GM12878 (cell line): Measurements from ENCODE around the gene LEP. TPM values are rescaled to one million over a fixed set of nuclear protein-coding genes. Genes with fewer than 3 reads are reported as not detected.
A peak's percentile ranks its signal among the peaks of the same experiment; 100 is the strongest.

Experiments used
- ATAC-seq: fragments of 200-7000 bp; cut with Tn5 transposase; 3 replicates; pipeline ENCODE4 v1.9.1; 2020; ENCODE audit warnings: mild to moderate bottlenecking, moderate library complexity
- BruUV-seq: library from RNA; stranded (reverse); fragments of 400-500 nt; replicated peaks from 2 replicates; lab custom pipeline; 2021; lab: Mats Ljungman, UMichigan
- CTCF ChIA-PET: fragments of 300-600 bp; sonication (Branson Sonifier 250); formaldehyde crosslinking; extraction: SDS; loops from one replicate; lab custom pipeline; 2021; ENCODE audit warnings: inconsistent platforms; lab: Yijun Ruan, JAX
- POLR2A ChIA-PET: fragments of 350-600 bp; formaldehyde crosslinking; extraction: SDS; loops from one replicate; lab custom pipeline; 2021; ENCODE audit warnings: inconsistent platforms; lab: Charles Lee
- RAD21 ChIA-PET: fragments of 300-600 bp; sonication (Branson Sonifier 250); formaldehyde crosslinking; loops from one replicate; lab custom pipeline; 2023; ENCODE audit warnings: antibody characterized with exemption; ENCODE audit not compliant: unreplicated experiment; lab: Charles Lee
- SMC1A ChIA-PET: fragments of 300-600 bp; sonication (Branson Sonifier 250); formaldehyde crosslinking; loops from one replicate; lab custom pipeline; 2023; ENCODE audit not compliant: unreplicated experiment, uncharacterized antibody; lab: Charles Lee
- DNase-seq: peaks from one replicate; pipeline ENCODE4 v3.0.0-alpha.2; 2011; ENCODE audit warnings: low read depth, low spot score
- FAIRE-seq: peaks from 3 replicates; lab custom pipeline; 2011; peaks lifted over from hg19 to GRCh38; lab: Jason Lieb, UNC
- H2AFZ ChIP-seq: 2 replicates; pipeline ENCODE4 v1.6.0; 2011; ENCODE audit warnings: low read depth, low read length, control low read depth; ENCODE audit not compliant: control insufficient read depth
- H3K27ac ChIP-seq: 2 replicates; pipeline ENCODE4 v1.5.1; 2011; ENCODE audit warnings: control low read depth; ENCODE audit not compliant: control insufficient read depth, insufficient read depth
- H3K27me3 ChIP-seq, 2 experiments: replicated peaks in 1 of 2; 2 replicates each; pipeline versions ENCODE4 v1.6.0 to v1.6.1; 2011; ENCODE audit warnings: low read length in 1 of 2; ENCODE audit not compliant: control insufficient read depth in 2 of 2, insufficient read depth in 2 of 2
- H3K36me3 ChIP-seq, 2 experiments: 2 replicates each; pipeline ENCODE4 v1.5.1; 2011; ENCODE audit warnings: low read length in 1 of 2; ENCODE audit not compliant: control insufficient read depth in 2 of 2, insufficient read depth in 2 of 2
- H3K4me1 ChIP-seq: 2 replicates; pipeline ENCODE4 v1.6.1; 2011; ENCODE audit warnings: mild to moderate bottlenecking, low read length, moderate library complexity, mixed read lengths; ENCODE audit not compliant: control insufficient read depth, insufficient read depth
- H3K4me2 ChIP-seq: 2 replicates; pipeline ENCODE4 v1.6.0; 2011; ENCODE audit warnings: control low read depth; ENCODE audit not compliant: control insufficient read depth, insufficient read depth
- H3K4me3 ChIP-seq: fragments of 200-600 bp; sonication (generic); 2 replicates; pipeline ENCODE4 v1.5.1; 2016
- H3K79me2 ChIP-seq: 2 replicates; pipeline ENCODE4 v1.6.0; 2011; ENCODE audit warnings: low read length; ENCODE audit not compliant: control insufficient read depth, insufficient read depth
- H3K9ac ChIP-seq: 2 replicates; pipeline ENCODE4 v1.8.0; 2011; ENCODE audit warnings: low read length, control low read depth, mixed read lengths; ENCODE audit not compliant: control insufficient read depth, insufficient read depth
- H3K9me3 ChIP-seq: replicated peaks from 3 replicates; pipeline ENCODE4 v1.5.1; 2011; ENCODE audit warnings: mild to moderate bottlenecking, low read length; ENCODE audit not compliant: control insufficient read depth, insufficient read depth
- H4K20me1 ChIP-seq: 2 replicates; pipeline ENCODE4 v1.6.0; 2011; ENCODE audit not compliant: control insufficient read depth, insufficient read depth
- CHD2 ChIP-seq: IDR thresholded peaks from 2 replicates; pipeline ENCODE4 v1.6.1; 2011; ENCODE audit warnings: low read depth, low read length, improper control_type of control experiment, borderline replicate concordance
- EGR1 ChIP-seq, 2 experiments: IDR thresholded peaks; 1 replicate in 1 of 2; 2 replicates in 1 of 2; pipeline ENCODE4 v1.6.1; 2011 to 2012; ENCODE audit warnings: low read depth in 2 of 2, low read length in 2 of 2, borderline replicate concordance in 1 of 2, mild to moderate bottlenecking in 1 of 2, moderate library complexity in 1 of 2
- EP300 ChIP-seq, 2 experiments: fragments of 150-350 bp in 1 of 2; IDR thresholded peaks; 2 replicates each; pipeline ENCODE4 v1.6.1; 2011 to 2012; ENCODE audit warnings: low read depth in 2 of 2, low read length in 2 of 2, borderline replicate concordance in 1 of 2, improper control_type of control experiment in 1 of 2, inconsistent platforms in 1 of 2; ENCODE audit not compliant: control insufficient read depth in 1 of 2
- ESRRA ChIP-seq: IDR thresholded peaks from 2 replicates; pipeline ENCODE4 v1.6.1; 2012; ENCODE audit warnings: mild to moderate bottlenecking, low read length, improper control_type of control experiment
- HDAC2 ChIP-seq: fragments of 200-600 bp; sonication (generic); IDR thresholded peaks from 2 replicates; pipeline ENCODE4 v1.6.1; 2017
- IRF3 ChIP-seq: fragments of 450-650 bp; IDR thresholded peaks from 2 replicates; pipeline ENCODE4 v1.6.1; 2014; ENCODE audit warnings: mild to moderate bottlenecking
- MTA2 ChIP-seq: fragments of 450-650 bp; IDR thresholded peaks from 2 replicates; pipeline ENCODE4 v1.6.1; 2016; ENCODE audit warnings: low read depth, mild to moderate bottlenecking, moderate library complexity
- RBBP5 ChIP-seq: fragments of 200-600 bp; sonication (generic); conservative IDR thresholded peaks from 2 replicates; pipeline ENCODE4 v1.6.1; 2016
- SMC3 ChIP-seq: IDR thresholded peaks from 2 replicates; pipeline ENCODE4 v1.6.1; 2011; ENCODE audit warnings: low read length, improper control_type of control experiment, borderline replicate concordance
- TBL1XR1 ChIP-seq: IDR thresholded peaks from 2 replicates; pipeline ENCODE4 v1.6.1; 2012; ENCODE audit warnings: low read depth, low read length, improper control_type of control experiment
- YY1 ChIP-seq: IDR thresholded peaks from 2 replicates; pipeline ENCODE4 v1.6.1; 2011; ENCODE audit warnings: low read depth, mild to moderate bottlenecking, low read length
- ZNF384 ChIP-seq: IDR thresholded peaks from 2 replicates; pipeline ENCODE4 v1.6.1; 2012; ENCODE audit warnings: low read depth, mild to moderate bottlenecking, low read length, improper control_type of control experiment, borderline replicate concordance
- ZSCAN29 ChIP-seq: fragments of 450-650 bp; IDR thresholded peaks from 2 replicates; pipeline ENCODE4 v1.6.1; 2017; ENCODE audit warnings: mild to moderate bottlenecking, moderate library complexity
- WGBS: methylation state at CpG from one replicate; pipeline ENCODE4 v1.1.6; 2016; ENCODE audit warnings: low lambda C conversion rate; ENCODE audit not compliant: insufficient replicate concordance, insufficient coverage; ENCODE audit errors: missing lambda C conversion rate; 5-methylcytosine and 5-hydroxymethylcytosine counted together
- in situ Hi-C: fragments of 300-500 bp; cut with MboI; formaldehyde crosslinking; loops from 9 replicates; pipeline ENCODE4 v1.14.3; 2018; ENCODE audit warnings: mixed read lengths
- intact Hi-C: fragments of 100-400 bp; cut with micrococcal nuclease; formaldehyde crosslinking; loops from one replicate; pipeline ENCODE4 v1.14.2; 2022; ENCODE audit not compliant: unreplicated experiment
- polyA plus RNA-seq, 11 experiments: library from polyadenylated mRNA; depleted of rRNA in 4 of 11; unstranded in 6 of 11; stranded (reverse) in 5 of 11; fragments of >200 nt; fragmentation: Nextera tagmentation in 4 of 11; fragmentation: Illumina TruSeq in 1 of 11; extraction: Ambion mirVana in 4 of 11; extraction: Trizol in 1 of 11; gene quantifications; 1 replicate in 1 of 11; 2 replicates in 10 of 11; pipeline versions ENCODE4 v1.2.1 to v1.2.3, GENCODE V29; 2011 to 2016; ENCODE audit warnings: inconsistent platforms in 2 of 11, missing spikeins in 2 of 11, low read depth in 1 of 11
- total RNA-seq, 4 experiments: library from RNA; depleted of rRNA in 3 of 4; stranded (reverse); fragments of >200 nt in 3 of 4; fragmentation: Illumina TruSeq in 1 of 4; extraction: Trizol in 1 of 4; gene quantifications; 2 replicates each; pipeline versions ENCODE4 v1.2.1 to v1.2.3, GENCODE V29; 2013 to 2021

LEP gene
- total and polyA plus RNA-seq, 10 of the 15 experiments (the other 5 are each of a cell fraction or from before 2014, with no cell fraction given): not detected

GRCh38 chr7:128234476-128235026 is 6.5 kb upstream of the LEP start (continued):
- no peak for TF ChIP-seq MTA2

DNA sequence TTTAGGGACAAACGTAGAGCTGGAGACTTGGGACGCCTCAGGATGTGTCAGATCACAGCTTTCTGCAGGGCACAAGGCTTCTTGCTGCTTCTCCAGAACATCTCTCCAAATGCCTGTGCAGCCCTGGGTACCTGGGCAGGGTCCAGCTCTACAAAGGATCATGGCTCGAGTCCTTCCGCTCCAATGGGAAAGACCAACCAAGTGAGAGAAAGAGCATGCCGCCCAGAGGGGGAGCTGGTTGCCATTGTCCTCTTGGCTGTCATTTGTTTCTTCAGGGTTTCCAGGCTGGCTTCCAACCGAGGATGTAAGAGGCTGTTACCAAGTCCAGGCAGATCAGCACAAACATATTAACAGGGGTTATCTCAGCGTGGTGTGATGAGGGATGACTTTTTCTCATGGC is 5.6 kb upstream of the LEP start:
- intact Hi-C loops (no loop called here), in situ Hi-C loops (no loop called here)
- Histone ChIP-seq H3K4me2 (no peak overlapping the region), H3K27me3 (no peaks in the 10 kb centered on the region), H3K4me3 (no peak overlapping the region), H4K20me1 (no peaks in the 10 kb centered on the region), H3K9me3 (peaks cover 4% of the 10 kb centered on the region; the same call in 2 of the 3 replicates), H3K4me1 (no peaks in the 10 kb centered on the region), H2AFZ (no peak overlapping the region), H3K79me2 (no peaks in the 10 kb centered on the region), H3K27ac (no peak overlapping the region), H3K9ac (no peak overlapping the region), H3K36me3 (no peaks in the 10 kb centered on the region)
- ChIA-PET CTCF (no interaction called here), SMC1A (interaction anchor here (0.6 kb wide), 1 partner anchor 395 kb away, joined by 5 read pairs; no protein-coding TSS in a partner anchor), POLR2A (no interaction called here), RAD21 (no interaction called here)
- 48% methylated on average over 7 of the region's 7 CpGs for WGBS
- no peak for DNase-seq
- no peak for TF ChIP-seq IRF3
- BruUV-seq: no TSS peak
- no peak for FAIRE-seq
- no peak for ATAC-seq

- ChIA-PET POLR2A (no interaction called here), RAD21 (no interaction called here), CTCF (no interaction called here), SMC1A (interaction anchor here (1.5 kb wide), 1 partner anchor 14 kb away, joined by 3 read pairs; no protein-coding TSS in a partner anchor)
- H3K27me3 ChIP-seq: no peaks in the 10 kb centered on the region
- peaks cover 4% of the 10 kb centered on the region; the same call in 2 of the 3 replicates for H3K9me3 ChIP-seq
- H3K4me3 ChIP-seq: no peak overlapping the region
- no peak overlapping the region for H3K9ac ChIP-seq
- FAIRE-seq (no peak), ATAC-seq (peak; percentile 75), DNase-seq (peak; percentile 28)
- H3K4me2 ChIP-seq: no peak overlapping the region
- in situ Hi-C loops: no loop called here
- H2AFZ ChIP-seq: peak overlapping the region; percentile 6; the same call in 1 of the 2 replicates
- no peaks in the 10 kb centered on the region for H3K4me1 ChIP-seq
- BruUV-seq: no TSS peak
- no peaks in the 10 kb centered on the region for H4K20me1 ChIP-seq
- no peak overlapping the region for H3K27ac ChIP-seq
- 50% methylated on average over 1 of the region's 1 CpG for WGBS
- H3K79me2 ChIP-seq: no peaks in the 10 kb centered on the region
- intact Hi-C loops: no loop called here
- no peaks in the 10 kb centered on the region for H3K36me3 ChIP-seq
- TF ChIP-seq CHD2 (no peak), ZSCAN29 (no peak), HDAC2 (no peak), TBL1XR1 (no peak), YY1 (no peak), EGR1 (IDR thresholded peaks at IDR 0.05; ENCODE audit: borderline replicate concordance in 1 of 2, low read depth in 2 of 2, low read length in 2 of 2) (no peak), ESRRA (no peak), EP300 (IDR thresholded peaks at IDR 0.05; ENCODE audit: borderline replicate concordance in 1 of 2, control insufficient read depth in 1 of 2, low read depth in 2 of 2, low read length in 2 of 2) (no peak), SMC3 (no peak), ZNF384 (no peak), RBBP5 (no peak)
Observed at GRCh38 chr7:128236924-128237586, 4.0 kb upstream of the LEP start.
